OCI-M2 (cell line): ENCODE results near the gene FLT4.

Experiments used
- DNase-seq: peaks from one replicate; lab custom pipeline; 2025; ENCODE audit not compliant: unreplicated experiment; lab: John Stamatoyannopoulos, UW

FLT4 gene

GRCh38 chr5:180609386-180609785, 40.0 kb downstream of the FLT4 start:
- DNase-seq: no peak

- no peak for DNase-seq
Observed at GRCh38 chr5:180608572-180609310, 40.7 kb downstream of the FLT4 start.

GRCh38 chr5:180607861-180608571, 41.4 kb downstream of the FLT4 start:
- no peak for DNase-seq

- no peak for DNase-seq
Observed at GRCh38 chr5:180606215-180606785, 43.1 kb downstream of the FLT4 start.

GRCh38 chr5:180605554-180606214, 43.7 kb downstream of the FLT4 start:
- peak; percentile 9 for DNase-seq

GRCh38 chr5:180604271-180604670, 45.1 kb downstream of the FLT4 start:
- DNase-seq: no peak

- DNase-seq: no peak
Observed at GRCh38 chr5:180603076-180603594, 46.3 kb downstream of the FLT4 start.

GRCh38 chr5:180602481-180603075, 46.8 kb downstream of the FLT4 start:
- no peak for DNase-seq

- DNase-seq: no peak
Observed at GRCh38 chr5:180601591-180602480, 47.6 kb downstream of the FLT4 start.

GRCh38 chr5:180600554-180601041, 48.8 kb downstream of the FLT4 start:
- DNase-seq: no peak

GRCh38 chr5:180599981-180600553, 49.3 kb downstream of the FLT4 start:
- DNase-seq: no peak

GRCh38 chr5:180599590-180599914, 49.8 kb downstream of the FLT4 start:
- DNase-seq: no peak

GRCh38 chr5:180598797-180599589, 50.4 kb downstream of the FLT4 start:
- DNase-seq: no peak

GRCh38 chr5:180598316-180598701, 51.1 kb downstream of the FLT4 start:
- DNase-seq: no peak

- DNase-seq: no peak
Observed at GRCh38 chr5:180596668-180597231, 52.6 kb downstream of the FLT4 start.

GRCh38 chr5:180596115-180596667, 53.2 kb downstream of the FLT4 start:
- no peak for DNase-seq

GRCh38 chr5:180595381-180596114, 53.9 kb downstream of the FLT4 start:
- no peak for DNase-seq

GRCh38 chr5:180595046-180595379, 54.4 kb downstream of the FLT4 start:
- DNase-seq: no peak
